Activated B cell treated with CpG ODN at 0.5 μM for 24 hours (primary cell): ENCODE measurements around the gene SRL. TPM values are rescaled to one million over a fixed set of nuclear protein-coding genes. Genes with fewer than 3 reads are reported as not detected.

Experiments used
- ATAC-seq: fragments of 200-7000 bp; cut with Tn5 transposase; one replicate; pipeline ENCODE4 v1.10.0; 2021; ENCODE audit warnings: low read depth, mild to moderate bottlenecking, moderate library complexity
- CTCF ChIA-PET: fragments of 350-600 bp; sonication (Branson Sonifier 250); formaldehyde crosslinking; loops from one replicate; lab custom pipeline; 2021; ENCODE audit warnings: antibody characterized with exemption; lab: Charles Lee
- POLR2A ChIA-PET: fragments of 350-600 bp; sonication (Branson Sonifier 250); formaldehyde crosslinking; loops from one replicate; lab custom pipeline; 2021; ENCODE audit warnings: antibody characterized with exemption; lab: Charles Lee
- DNase-seq: peaks from one replicate; pipeline ENCODE4 v3.0.0; 2022
- H3K27ac Mint-ChIP-seq: one replicate; pipeline ENCODE4 v1.8.0; 2020; ENCODE audit warnings: mixed read lengths
- H3K27me3 Mint-ChIP-seq: one replicate; pipeline ENCODE4 v1.8.0; 2021; ENCODE audit warnings: mixed read lengths
- H3K36me3 Mint-ChIP-seq: one replicate; pipeline ENCODE4 v1.8.0; 2021; ENCODE audit warnings: low read depth, mixed read lengths
- H3K4me1 Mint-ChIP-seq: one replicate; pipeline ENCODE4 v1.8.0; 2021; ENCODE audit warnings: mixed read lengths
- H3K4me3 Mint-ChIP-seq: one replicate; pipeline ENCODE4 v1.8.0; 2020; ENCODE audit warnings: mild to moderate bottlenecking, mixed read lengths
- H3K9me3 Mint-ChIP-seq: one replicate; pipeline ENCODE4 v1.8.0; 2020; ENCODE audit warnings: mixed read lengths
- CTCF ChIP-seq: fragments of 200-600 bp; IDR thresholded peaks from one replicate; pipeline ENCODE4 v1.8.0; 2022; ENCODE audit warnings: antibody characterized with exemption, mild to moderate bottlenecking
- intact Hi-C: fragments of 100-400 bp; cut with micrococcal nuclease; formaldehyde crosslinking; loops from one replicate; pipeline ENCODE4 v1.15.1; 2024
- total RNA-seq: library from RNA; stranded (reverse); gene quantifications from 2 replicates; pipeline ENCODE4 v1.2.3, GENCODE V29; 2022

The SRL gene
- total RNA-seq, 1 donor from 2014 or later: not detected

GRCh38 chr16:4178468-4179010 lies 63.3 kb downstream of the SRL start:
- no peak for TF ChIP-seq CTCF
- Mint-ChIP-seq H3K36me3 (no peaks in the 10 kb centered on the region), H3K4me1 (peaks cover 11% of the 10 kb centered on the region), H3K9me3 (no peaks in the 10 kb centered on the region), H3K27ac (no peak overlapping the region), H3K27me3 (peaks cover 7% of the 10 kb centered on the region), H3K4me3 (no peak overlapping the region)
- DNase-seq (no peak), ATAC-seq (no peak)
- ChIA-PET POLR2A (interaction anchor here (0.7 to 1.2 kb wide), 2 partner anchors 94 to 382 kb away, joined by 3 to 4 read pairs; partner anchors contain the start of gene TFAP4), CTCF (no interaction called here)
- intact Hi-C loops: no loop called here

DNA sequence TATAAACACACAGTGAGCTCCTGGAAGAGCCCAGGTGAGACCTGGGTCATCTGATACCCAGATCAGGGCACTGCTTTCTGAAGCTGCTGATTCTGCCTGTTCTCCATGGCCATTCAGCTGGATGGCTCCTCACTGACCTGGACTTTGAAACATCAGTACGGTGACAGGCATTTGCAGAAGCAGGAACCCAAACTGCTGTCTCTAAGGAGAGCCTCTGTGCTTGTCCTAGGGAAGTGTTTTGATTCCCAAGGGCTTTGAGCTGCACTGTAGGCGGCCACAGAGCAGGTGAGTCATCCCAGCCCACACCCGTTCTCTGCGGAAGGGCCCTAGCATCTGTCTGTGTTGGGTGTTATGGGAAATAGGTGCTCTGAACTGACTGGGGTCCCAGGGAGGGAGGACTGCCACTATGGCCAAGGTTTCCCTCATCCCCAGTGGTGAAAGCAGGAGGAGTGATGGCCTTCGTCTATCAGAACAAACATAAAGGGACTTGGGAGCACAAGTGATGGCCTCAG lies 64.9 kb downstream of the SRL start:
- H3K4me3 Mint-ChIP-seq: no peak overlapping the region
- H3K27me3 Mint-ChIP-seq: peaks cover 10% of the 10 kb centered on the region
- no peak for TF ChIP-seq CTCF
- no peaks in the 10 kb centered on the region for H3K9me3 Mint-ChIP-seq
- peak; percentile 100 for ATAC-seq
- DNase-seq: peak; percentile 25
- ChIA-PET POLR2A (interaction anchor here (0.6 to 1.2 kb wide), 2 partner anchors 95 to 118 kb away, joined by 3 to 5 read pairs; partner anchors contain the start of gene TFAP4), CTCF (no interaction called here)
- intact Hi-C loops: no loop called here
- H3K27ac Mint-ChIP-seq: no peak overlapping the region
- H3K36me3 Mint-ChIP-seq: no peaks in the 10 kb centered on the region
- H3K4me1 Mint-ChIP-seq: peaks cover 8% of the 10 kb centered on the region

DNA sequence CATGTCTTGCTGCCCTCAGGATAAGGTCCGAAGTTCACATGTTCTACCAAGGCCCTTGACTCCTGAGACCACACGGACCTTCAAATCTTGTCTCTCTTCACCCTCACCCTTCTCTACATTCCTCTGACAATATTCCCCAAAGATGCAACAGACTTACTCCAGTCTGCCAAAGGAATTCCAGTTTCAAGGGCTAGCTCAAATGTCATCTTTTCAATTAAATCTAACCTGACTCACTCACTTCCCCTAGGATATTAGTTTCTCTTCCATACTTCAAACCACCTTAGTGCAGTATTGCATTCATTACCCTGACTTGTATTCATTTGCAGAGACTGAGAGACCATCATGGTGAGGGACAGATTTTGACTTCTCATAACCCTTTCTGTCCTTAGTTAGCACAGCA lies 66.0 kb downstream of the SRL start:
- no peak for DNase-seq
- POLR2A ChIA-PET: no interaction called here
- TF ChIP-seq CTCF: no peak
- H3K36me3 Mint-ChIP-seq: no peaks in the 10 kb centered on the region
- no peak for ATAC-seq
- no peak overlapping the region for H3K27ac Mint-ChIP-seq
- peaks cover 10% of the 10 kb centered on the region for H3K27me3 Mint-ChIP-seq
- no peak overlapping the region for H3K4me3 Mint-ChIP-seq
- H3K9me3 Mint-ChIP-seq: no peaks in the 10 kb centered on the region
- intact Hi-C loops: no loop called here
- CTCF ChIA-PET: no interaction called here
- H3K4me1 Mint-ChIP-seq: peaks cover 8% of the 10 kb centered on the region

- Mint-ChIP-seq H3K9me3 (no peaks in the 10 kb centered on the region), H3K4me1 (peaks cover 4% of the 10 kb centered on the region), H3K27ac (no peak overlapping the region), H3K36me3 (no peaks in the 10 kb centered on the region), H3K4me3 (no peak overlapping the region), H3K27me3 (peaks cover 10% of the 10 kb centered on the region)
- ChIA-PET POLR2A (no interaction called here), CTCF (no interaction called here)
- ATAC-seq: no peak
- DNase-seq: no peak
- intact Hi-C loops: no loop called here
- no peak for TF ChIP-seq CTCF
These were observed 69.8 kb downstream of the SRL start for GRCh38 chr16:4172070-4172469.

GRCh38 chr16:4169415-4169814 lies 72.5 kb downstream of the SRL start:
- Mint-ChIP-seq H3K36me3 (no peaks in the 10 kb centered on the region), H3K27ac (no peak overlapping the region), H3K9me3 (no peaks in the 10 kb centered on the region), H3K4me3 (no peak overlapping the region), H3K27me3 (peaks cover 5% of the 10 kb centered on the region), H3K4me1 (no peaks in the 10 kb centered on the region)
- ChIA-PET CTCF (no interaction called here), POLR2A (interaction anchor here (0.7 kb wide), 1 partner anchor 834 kb away, joined by 3 read pairs; no protein-coding TSS in a partner anchor)
- ATAC-seq (no peak), DNase-seq (no peak)
- TF ChIP-seq CTCF: no peak
- intact Hi-C loops: no loop called here
